ENCODE data around the gene ATP6V1D.
A peak's percentile ranks its signal among the peaks of the same experiment; 100 is the strongest.
"Not testable (repeated sequence)": the region's sequence is repeated elsewhere in the genome, so short reads cannot be mapped to it uniquely, and the experiment has no call there.

The ATP6V1D gene

GRCh38 chr14:67359775-67360469, at the start of gene ATP6V1D, which contains the start of gene EIF2S1:
TSS of gene ATP6V1D (minus strand) at chr14:67359804. CDS start at chr14:67359698, 106 bp downstream.
TSS of gene EIF2S1 (plus strand) at chr14:67360328. CDS start at chr14:67364768, 4,440 bp downstream.
- peak; percentile 99 for FAIRE-seq

GRCh38 chr14:67408122-67408801, 48.7 kb upstream of the ATP6V1D start:
- FAIRE-seq = not testable (repeated sequence)

DNA sequence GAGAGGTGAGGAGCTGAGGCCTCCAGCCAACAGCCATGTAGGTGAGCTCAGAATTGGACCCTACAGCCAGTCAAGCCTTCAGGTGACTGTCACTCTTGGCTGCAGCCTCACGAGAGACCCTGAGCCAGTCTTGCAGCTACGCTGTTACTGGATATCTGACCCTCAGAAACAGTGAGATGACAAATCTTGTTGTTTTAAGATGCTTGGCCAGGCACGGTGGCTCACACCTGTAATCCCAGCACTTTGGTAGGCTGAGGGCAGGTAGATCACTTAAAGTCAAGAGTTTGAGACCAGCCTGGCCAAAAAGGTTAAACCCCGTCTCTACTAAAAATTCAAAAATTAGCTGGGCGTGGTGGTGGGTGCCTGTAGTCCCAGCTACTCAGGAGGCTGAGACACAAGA, 46.2 kb upstream of the ATP6V1D start:
- no peak for FAIRE-seq

- no peak for FAIRE-seq
These were observed 40.8 kb upstream of the ATP6V1D start for GRCh38 chr14:67400434-67400833.

DNA sequence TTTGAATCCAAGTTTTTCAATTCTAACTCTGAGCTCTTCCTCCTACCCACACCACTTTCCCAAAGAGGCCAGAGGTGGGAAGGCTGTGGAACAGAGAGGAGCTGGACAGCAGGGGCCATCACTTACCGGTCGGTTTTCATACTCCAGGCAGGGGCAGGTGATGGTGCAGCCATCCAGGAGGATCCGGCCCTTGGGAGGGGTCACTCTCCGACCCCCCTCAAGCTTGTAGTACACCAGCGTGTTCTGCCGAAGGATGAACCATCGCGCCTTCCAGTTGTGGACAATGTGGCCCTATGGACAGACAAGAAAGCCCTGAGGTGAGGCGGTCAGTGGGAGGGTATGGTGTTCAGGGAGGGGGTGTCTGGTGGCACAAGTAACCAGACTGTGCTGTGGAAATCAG, 37.9 kb upstream of the ATP6V1D start:
- no peak for FAIRE-seq

DNA sequence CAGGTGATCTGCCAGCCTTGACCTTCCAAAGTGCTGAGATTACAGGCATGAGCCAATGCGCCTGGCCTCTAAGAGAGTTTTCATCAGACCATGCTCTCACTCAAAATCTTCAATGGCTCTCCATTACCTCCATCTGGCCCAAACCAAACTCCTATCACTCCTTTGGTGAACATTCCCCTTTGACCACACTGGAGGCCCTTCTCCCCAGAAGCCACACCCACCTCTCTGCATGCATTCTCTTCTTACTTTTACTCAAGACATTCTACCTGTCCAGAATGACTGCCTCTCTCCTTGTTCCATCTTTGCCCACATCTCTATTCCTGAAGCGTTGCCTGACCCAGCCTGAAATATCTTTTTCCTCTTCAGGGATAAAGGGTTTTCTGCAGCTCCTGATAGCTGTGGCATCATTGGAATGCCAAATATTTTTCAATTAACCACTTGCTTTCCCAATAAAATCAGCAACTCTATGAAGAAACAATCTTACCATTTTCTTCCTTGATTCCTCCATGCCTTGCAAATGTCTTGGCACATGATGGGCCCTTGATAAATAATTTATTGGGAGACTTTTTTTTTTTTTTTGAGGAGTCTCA, 36.9 kb upstream of the ATP6V1D start:
- no peak for FAIRE-seq

- FAIRE-seq = no peak
These were observed 36.2 kb upstream of the ATP6V1D start for GRCh38 chr14:67395876-67396189.

- no peak for FAIRE-seq
These were observed 35.7 kb upstream of the ATP6V1D start for GRCh38 chr14:67395086-67395875.

DNA sequence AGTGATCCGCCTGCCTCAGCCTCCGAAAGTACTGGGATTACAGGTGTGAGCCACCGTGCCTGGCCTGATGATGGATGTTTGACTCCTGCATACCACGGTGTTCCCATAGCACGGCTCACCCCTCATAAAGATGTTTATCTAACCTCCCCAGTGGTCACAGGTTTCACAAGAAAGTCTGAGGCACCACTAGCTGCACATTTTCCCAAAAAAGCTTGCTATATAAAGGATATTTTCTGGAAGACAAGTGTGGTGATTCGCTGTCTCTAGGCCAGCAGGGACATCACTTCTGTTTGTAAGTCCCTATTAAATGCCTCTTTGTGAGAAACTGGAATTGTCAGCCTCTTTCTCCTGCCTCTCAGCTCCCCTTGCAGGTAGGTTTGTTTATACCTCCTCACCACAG, 34.1 kb upstream of the ATP6V1D start:
- FAIRE-seq = no peak

DNA sequence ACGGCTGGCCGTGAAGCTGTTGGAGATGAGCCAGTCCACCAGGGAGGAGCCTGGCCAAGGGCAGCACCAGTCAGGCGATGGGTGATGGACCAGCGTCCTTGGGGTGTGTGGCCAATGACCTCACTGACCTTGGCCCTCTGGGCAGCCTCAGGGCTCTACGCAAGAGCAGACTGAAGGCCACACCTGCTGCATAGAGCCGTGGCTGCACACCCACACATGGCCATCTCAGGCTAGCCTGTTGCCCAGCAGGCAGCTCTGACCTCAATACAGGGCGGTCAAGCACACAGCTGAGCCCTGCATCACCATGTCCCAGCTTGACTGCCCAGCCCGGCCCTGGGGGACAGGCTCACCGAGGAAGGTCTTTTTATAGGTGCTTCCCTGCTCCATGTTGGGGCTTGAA, 33.2 kb upstream of the ATP6V1D start:
- FAIRE-seq = no peak

DNA sequence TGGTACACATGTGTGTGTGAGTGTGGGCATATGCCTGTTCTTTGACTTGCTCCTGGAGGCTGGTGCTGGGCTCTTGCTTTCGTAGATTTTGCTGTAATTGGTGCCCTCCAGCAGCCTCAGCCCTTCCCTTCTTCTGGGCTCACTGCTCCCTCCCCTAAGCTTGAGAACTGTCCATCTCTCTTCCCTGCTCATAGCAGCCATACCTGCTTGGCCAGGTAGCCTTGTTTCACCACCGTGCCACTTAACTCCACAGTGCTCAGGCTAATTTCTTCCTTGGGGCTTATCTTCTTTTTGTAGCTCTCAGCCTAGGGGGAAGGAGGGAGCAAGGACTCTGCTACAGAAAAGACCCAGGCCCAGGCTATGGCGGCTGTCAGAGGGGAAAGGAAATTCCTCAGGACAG, 32.5 kb upstream of the ATP6V1D start:
- FAIRE-seq = no peak

DNA sequence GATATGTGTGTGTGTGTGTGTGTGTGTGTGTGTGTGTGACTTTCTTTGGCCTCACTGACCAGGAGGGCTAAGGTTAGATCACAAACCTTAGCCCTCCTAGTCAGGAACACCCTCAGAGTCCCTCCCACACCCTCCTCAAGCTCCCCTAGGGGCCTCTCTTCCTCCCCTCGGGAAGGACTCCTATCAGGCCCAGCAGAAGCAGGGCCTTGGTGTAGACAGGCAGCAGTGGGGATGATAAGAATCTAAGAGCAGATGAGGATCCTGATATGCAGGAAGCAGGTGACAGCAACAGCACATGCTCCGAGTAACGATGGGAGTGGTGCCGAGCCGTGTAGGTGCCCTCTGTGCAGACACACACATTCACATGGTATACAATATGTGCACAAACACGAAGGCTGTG, 31.7 kb upstream of the ATP6V1D start:
- FAIRE-seq = no peak

- peak; percentile 21 for FAIRE-seq
These were observed 30.4 kb upstream of the ATP6V1D start for GRCh38 chr14:67389811-67390534.

DNA sequence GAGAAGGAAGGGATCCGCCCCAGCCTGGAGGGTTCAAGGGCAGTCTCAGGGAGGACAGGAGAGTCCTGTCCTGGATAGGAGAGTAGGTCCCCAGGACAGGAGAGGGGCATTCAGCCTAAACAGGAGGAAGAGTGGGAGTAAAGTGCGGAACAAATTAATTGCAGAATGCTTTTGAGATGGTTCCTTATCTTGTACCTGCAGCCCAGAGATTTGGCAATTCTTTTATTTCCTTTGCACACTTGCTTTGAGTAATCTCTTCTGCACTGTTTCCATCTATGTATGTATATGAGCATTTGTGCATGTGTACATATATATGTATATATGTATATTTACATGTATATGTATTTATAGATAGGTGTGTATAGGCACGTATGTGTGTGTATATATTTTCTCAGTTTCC, 29.7 kb upstream of the ATP6V1D start:
- FAIRE-seq = no peak

GRCh38 chr14:67387195-67387594, 27.6 kb upstream of the ATP6V1D start:
- no peak for FAIRE-seq

DNA sequence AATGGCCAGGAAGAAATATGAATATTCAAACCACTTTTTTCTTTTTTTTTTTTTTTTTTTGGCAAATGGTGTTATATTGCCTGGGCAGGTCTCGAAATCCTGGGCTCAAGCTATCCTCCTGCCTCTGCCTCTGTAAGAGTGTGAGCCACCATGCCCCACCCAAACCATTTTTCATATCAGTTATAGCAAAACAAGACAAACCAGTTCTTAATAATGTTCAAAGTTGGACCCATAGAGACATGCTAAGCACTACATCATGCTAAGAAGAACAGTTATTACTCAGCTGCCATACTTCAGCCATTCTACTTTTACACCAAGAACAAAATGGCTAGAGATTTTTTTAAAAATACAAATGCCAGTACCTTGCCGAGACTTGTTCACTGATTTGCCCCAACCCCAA, 26.0 kb upstream of the ATP6V1D start:
- no peak for FAIRE-seq

- no peak for FAIRE-seq
These were observed 25.5 kb upstream of the ATP6V1D start for GRCh38 chr14:67385120-67385519.

GRCh38 chr14:67377916-67378315, 18.3 kb upstream of the ATP6V1D start:
- no peak for FAIRE-seq

DNA sequence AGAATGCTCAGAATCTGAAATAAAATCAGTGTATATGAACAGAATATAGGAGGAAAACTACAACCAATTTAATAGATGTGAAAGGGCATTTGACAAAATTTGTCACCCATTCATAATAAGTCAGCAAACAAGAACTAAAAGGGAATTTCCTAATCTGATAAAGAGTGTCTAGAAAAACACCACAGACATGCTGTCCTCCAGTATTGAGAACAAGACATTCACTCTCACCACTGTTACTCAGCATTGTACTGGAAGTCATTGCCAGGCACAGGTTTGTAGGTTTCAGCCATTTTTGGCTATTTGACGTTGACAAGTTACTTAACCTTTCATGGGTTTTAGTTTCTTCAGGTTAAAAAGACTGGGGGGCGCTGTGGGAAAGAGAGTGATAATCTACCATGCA, 13.7 kb upstream of the ATP6V1D start:
- no peak for FAIRE-seq

DNA sequence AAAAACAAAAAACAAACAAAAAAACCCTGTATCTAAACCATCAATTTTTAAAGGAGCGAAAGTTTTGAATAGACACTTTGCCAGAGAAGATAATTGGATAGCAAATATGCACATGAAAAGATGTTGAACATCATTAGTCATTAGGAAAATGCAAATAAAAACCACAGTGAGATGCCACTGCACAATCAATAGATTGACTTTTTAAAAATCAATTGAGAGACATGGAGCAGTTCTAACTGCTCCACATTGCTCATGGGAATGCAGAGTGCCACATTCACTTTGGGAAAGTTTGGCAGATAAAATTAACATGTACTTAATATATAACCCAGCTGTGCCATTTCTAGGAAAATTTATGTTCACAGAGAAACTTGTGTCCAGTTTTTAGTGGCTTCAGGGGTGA, 13.2 kb upstream of the ATP6V1D start:
- FAIRE-seq = no peak

GRCh38 chr14:67371247-67372148, 11.9 kb upstream of the ATP6V1D start:
- no peak for FAIRE-seq

GRCh38 chr14:67370830-67371229, 11.2 kb upstream of the ATP6V1D start:
- no peak for FAIRE-seq

All from G401.6 (cell line).